H9 (cell line): ENCODE data around the gene SLC8B1. TPM values are rescaled to one million over a fixed set of nuclear protein-coding genes. Genes with fewer than 3 reads are reported as not detected.
A peak's percentile ranks its signal among the peaks of the same experiment; 100 is the strongest.

Source experiments
- DNase-seq: peaks from one replicate; pipeline ENCODE4 v3.0.0-alpha.2; 2017
- H2AFZ ChIP-seq: one replicate; pipeline ENCODE4 v1.6.1; 2013; ENCODE audit warnings: mild to moderate bottlenecking, low read length, control low read depth, moderate library complexity
- H2AK5ac ChIP-seq: 2 replicates; pipeline ENCODE4 v1.6.1; 2013; ENCODE audit warnings: low read length, control low read depth, mixed read lengths; ENCODE audit not compliant: insufficient read length
- H2BK120ac ChIP-seq: one replicate; pipeline ENCODE4 v1.6.1; 2013; ENCODE audit warnings: low read depth, mild to moderate bottlenecking, low read length, control low read depth, inconsistent platforms; ENCODE audit not compliant: poor library complexity, severe bottlenecking
- H2BK12ac ChIP-seq: 2 replicates; pipeline ENCODE4 v1.6.1; 2013; ENCODE audit warnings: low read length, control low read depth, mixed read lengths, low read depth; ENCODE audit not compliant: insufficient read length
- H2BK15ac ChIP-seq: 2 replicates; pipeline ENCODE4 v1.6.1; 2013; ENCODE audit warnings: low read depth, low read length, control low read depth
- H2BK20ac ChIP-seq: one replicate; pipeline ENCODE4 v1.6.1; 2013; ENCODE audit warnings: low read depth, mild to moderate bottlenecking, low read length, control low read depth, inconsistent platforms; ENCODE audit not compliant: poor library complexity, severe bottlenecking
- H2BK5ac ChIP-seq: 2 replicates; pipeline ENCODE4 v1.6.1; 2013; ENCODE audit warnings: low read length, control low read depth, mixed read lengths; ENCODE audit not compliant: insufficient read length
- H3K14ac ChIP-seq: 2 replicates; pipeline ENCODE4 v1.6.1; 2013; ENCODE audit warnings: low read length, control low read depth; ENCODE audit not compliant: insufficient read depth
- H3K18ac ChIP-seq: 2 replicates; pipeline ENCODE4 v1.6.1; 2013; ENCODE audit warnings: low read depth, mild to moderate bottlenecking, mixed read lengths, low read length, control low read depth; ENCODE audit not compliant: insufficient read length
- H3K23ac ChIP-seq: 2 replicates; pipeline ENCODE4 v1.6.1; 2013; ENCODE audit warnings: low read length, control low read depth, mixed read lengths, low read depth; ENCODE audit not compliant: insufficient read length
- H3K23me2 ChIP-seq: 2 replicates; pipeline ENCODE4 v1.6.1; 2013; ENCODE audit warnings: low read depth, mild to moderate bottlenecking, mixed read lengths, low read length, control low read depth; ENCODE audit not compliant: insufficient read length, poor library complexity, severe bottlenecking
- H3K27ac ChIP-seq: 2 replicates; pipeline ENCODE4 v1.5.1; 2013; ENCODE audit warnings: low read length, control low read depth, mixed read lengths, low read depth; ENCODE audit not compliant: insufficient read length
- H3K27me3 ChIP-seq: 2 replicates; pipeline ENCODE4 v1.6.1; 2013; ENCODE audit warnings: low read length, control low read depth, inconsistent platforms; ENCODE audit not compliant: insufficient read depth
- H3K4ac ChIP-seq: 2 replicates; pipeline ENCODE4 v1.6.1; 2013; ENCODE audit warnings: low read depth, mild to moderate bottlenecking, control low read depth, inconsistent platforms, low read length, moderate library complexity
- H3K4me1 ChIP-seq: 2 replicates; pipeline ENCODE4 v1.6.1; 2013; ENCODE audit warnings: low read length, control low read depth, inconsistent platforms; ENCODE audit not compliant: insufficient read depth
- H3K4me2 ChIP-seq: 2 replicates; pipeline ENCODE4 v1.6.1; 2013; ENCODE audit warnings: low read length, control low read depth, mixed read lengths; ENCODE audit not compliant: insufficient read length, insufficient read depth
- H3K56ac ChIP-seq: 2 replicates; pipeline ENCODE4 v1.6.1; 2013; ENCODE audit warnings: low read depth, mild to moderate bottlenecking, mixed read lengths, low read length, control low read depth; ENCODE audit not compliant: insufficient read length
- H3K79me1 ChIP-seq: 2 replicates; pipeline ENCODE4 v1.6.1; 2013; ENCODE audit warnings: low read depth, mild to moderate bottlenecking, moderate library complexity, low read length, control low read depth, inconsistent platforms; ENCODE audit not compliant: insufficient read depth, poor library complexity, severe bottlenecking
- H3K79me2 ChIP-seq: 2 replicates; pipeline ENCODE4 v1.6.1; 2013; ENCODE audit warnings: low read length, control low read depth, inconsistent platforms; ENCODE audit not compliant: insufficient read depth
- H3K9ac ChIP-seq: 2 replicates; pipeline ENCODE4 v1.6.1; 2013; ENCODE audit warnings: low read length, control low read depth, mixed read lengths; ENCODE audit not compliant: insufficient read length; ENCODE audit errors: extremely low read depth
- H3K9me3 ChIP-seq: one replicate; pipeline ENCODE4 v1.6.1; 2013; ENCODE audit warnings: low read depth, low read length, inconsistent platforms; ENCODE audit not compliant: control insufficient read depth
- H3T11ph ChIP-seq: one replicate; pipeline ENCODE4 v1.6.1; 2013; ENCODE audit warnings: mild to moderate bottlenecking, low read length, control low read depth, inconsistent platforms
- H4K20me1 ChIP-seq: one replicate; pipeline ENCODE4 v1.6.1; 2013; ENCODE audit not compliant: control insufficient read depth, insufficient read length, insufficient read depth
- H4K5ac ChIP-seq: 2 replicates; pipeline ENCODE4 v1.6.1; 2013; ENCODE audit warnings: low read depth, mild to moderate bottlenecking, mixed read lengths, low read length, control low read depth; ENCODE audit not compliant: insufficient read length
- H4K8ac ChIP-seq: replicated peaks from 2 replicates; pipeline ENCODE4 v1.6.1; 2013; ENCODE audit warnings: low read length, control low read depth, mixed read lengths, low read depth; ENCODE audit not compliant: insufficient read length
- H4K91ac ChIP-seq: 2 replicates; pipeline ENCODE4 v1.6.1; 2013; ENCODE audit warnings: low read depth, mild to moderate bottlenecking, moderate library complexity, mixed read lengths, low read length, control low read depth; ENCODE audit not compliant: insufficient read length
- H3K27ac Mint-ChIP-seq, 3 experiments: 2 replicates in 2 of 3; 3 replicates in 1 of 3; pipeline ENCODE4 v1.8.0; 2020 to 2021; ENCODE audit warnings: mixed read lengths in 3 of 3, mild to moderate bottlenecking in 1 of 3, moderate library complexity in 1 of 3
- H3K27me3 Mint-ChIP-seq: 2 replicates; pipeline ENCODE4 v1.8.0; 2021; ENCODE audit warnings: low read depth, mild to moderate bottlenecking, moderate library complexity, mixed read lengths
- H3K36me3 Mint-ChIP-seq, 3 experiments: 2 replicates in 2 of 3; 3 replicates in 1 of 3; pipeline ENCODE4 v1.8.0; 2020 to 2021; ENCODE audit warnings: low read depth in 3 of 3, mixed read lengths in 3 of 3; ENCODE audit not compliant: insufficient read depth in 1 of 3
- H3K4me1 Mint-ChIP-seq, 2 experiments: 2 replicates each; pipeline ENCODE4 v1.8.0; 2020; ENCODE audit warnings: mixed read lengths in 2 of 2
- H3K4me3 Mint-ChIP-seq, 2 experiments: 2 replicates in 1 of 2; 3 replicates in 1 of 2; pipeline ENCODE4 v1.8.0; 2020 to 2021; ENCODE audit warnings: mild to moderate bottlenecking in 2 of 2, mixed read lengths in 2 of 2, moderate library complexity in 1 of 2
- H3K9me3 Mint-ChIP-seq, 2 experiments: 2 replicates in 1 of 2; 3 replicates in 1 of 2; pipeline ENCODE4 v1.8.0; 2020; ENCODE audit warnings: mild to moderate bottlenecking in 2 of 2, mixed read lengths in 2 of 2, moderate library complexity in 1 of 2
- WGBS: extraction: QIAGEN DNeasy Blood & Tissue Kit; methylation state at CpG from one replicate; pipeline ENCODE4 v1.1.7; 2013; ENCODE audit warnings: missing lambda C conversion rate, low lambda C conversion rate, mixed read lengths; ENCODE audit not compliant: insufficient read length; ENCODE audit errors: extremely low coverage; 5-methylcytosine and 5-hydroxymethylcytosine counted together
- total RNA-seq: library from RNA; stranded (reverse); gene quantifications from 2 replicates; pipeline ENCODE4 v1.2.1, GENCODE V29; 2021
- TF ChIP-seq, protein P1 (sequence below): fragments of 200-600 bp; sonication (generic); conservative IDR thresholded peaks from 3 replicates; pipeline ENCODE4 v1.8.0; 2021; ENCODE audit warnings: antibody characterized with exemption, mild to moderate bottlenecking

The SLC8B1 gene
- total RNA-seq, 1 experiment from 2014 or later = 10.4 TPM

DNA sequence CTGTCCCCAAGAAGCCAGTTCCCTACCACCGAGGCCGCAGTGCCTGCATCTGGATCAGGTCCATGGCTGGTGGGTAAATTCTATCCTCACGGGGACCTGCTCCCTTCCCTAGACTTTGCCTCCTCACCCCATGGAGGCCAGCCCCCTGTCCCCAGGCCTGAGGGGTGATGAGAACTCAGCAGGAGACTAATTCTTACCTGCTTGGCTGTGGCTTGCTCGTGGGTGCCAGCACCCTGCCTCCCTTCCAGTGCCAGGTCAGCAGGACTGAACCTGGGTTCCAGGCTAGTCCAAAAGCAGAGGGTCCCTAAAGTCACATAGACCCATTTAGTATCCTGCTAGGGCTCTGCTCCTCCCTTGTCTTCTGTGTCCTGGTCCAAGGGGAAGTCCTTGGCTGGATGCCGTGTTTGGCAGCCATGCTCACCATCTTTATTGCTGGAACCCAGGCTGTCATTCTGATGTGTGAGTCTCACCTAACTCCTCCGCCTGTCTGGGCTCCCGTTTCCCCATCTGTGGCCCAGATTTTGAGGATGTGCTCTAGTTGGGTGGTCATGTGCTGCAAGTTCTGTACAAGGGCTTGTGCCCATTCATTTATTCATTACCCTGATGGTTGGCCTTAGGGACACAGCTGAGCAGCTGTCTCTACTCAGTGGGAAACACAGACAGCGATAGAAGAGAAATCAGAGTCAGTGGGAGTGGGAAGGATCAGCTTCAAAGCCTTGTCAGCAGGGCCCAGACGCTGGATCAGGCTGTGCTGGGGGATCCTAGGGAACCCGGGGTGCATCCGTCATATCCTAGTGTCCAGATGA is 24.4 kb upstream of the SLC8B1 start:
- H2AK5ac ChIP-seq = no peak overlapping the region
- H3K4ac ChIP-seq = no peak overlapping the region
- TF ChIP-seq, protein P1, sequence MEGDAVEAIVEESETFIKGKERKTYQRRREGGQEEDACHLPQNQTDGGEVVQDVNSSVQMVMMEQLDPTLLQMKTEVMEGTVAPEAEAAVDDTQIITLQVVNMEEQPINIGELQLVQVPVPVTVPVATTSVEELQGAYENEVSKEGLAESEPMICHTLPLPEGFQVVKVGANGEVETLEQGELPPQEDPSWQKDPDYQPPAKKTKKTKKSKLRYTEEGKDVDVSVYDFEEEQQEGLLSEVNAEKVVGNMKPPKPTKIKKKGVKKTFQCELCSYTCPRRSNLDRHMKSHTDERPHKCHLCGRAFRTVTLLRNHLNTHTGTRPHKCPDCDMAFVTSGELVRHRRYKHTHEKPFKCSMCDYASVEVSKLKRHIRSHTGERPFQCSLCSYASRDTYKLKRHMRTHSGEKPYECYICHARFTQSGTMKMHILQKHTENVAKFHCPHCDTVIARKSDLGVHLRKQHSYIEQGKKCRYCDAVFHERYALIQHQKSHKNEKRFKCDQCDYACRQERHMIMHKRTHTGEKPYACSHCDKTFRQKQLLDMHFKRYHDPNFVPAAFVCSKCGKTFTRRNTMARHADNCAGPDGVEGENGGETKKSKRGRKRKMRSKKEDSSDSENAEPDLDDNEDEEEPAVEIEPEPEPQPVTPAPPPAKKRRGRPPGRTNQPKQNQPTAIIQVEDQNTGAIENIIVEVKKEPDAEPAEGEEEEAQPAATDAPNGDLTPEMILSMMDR = no peak
- peak overlapping the region; percentile 79 to 90 for H3K4me3 Mint-ChIP-seq
- H2BK12ac ChIP-seq = no peak overlapping the region
- H2AFZ ChIP-seq = no peak overlapping the region
- no peaks in the 10 kb centered on the region for H4K20me1 ChIP-seq
- H2BK20ac ChIP-seq = no peak overlapping the region
- no peak overlapping the region for H3K18ac ChIP-seq
- no peaks in the 10 kb centered on the region for H3K27me3 ChIP-seq
- peaks cover 5% of the 10 kb centered on the region; the same call in 1 of the 2 replicates for H3K4me1 ChIP-seq
- H3K9me3 ChIP-seq = no peaks in the 10 kb centered on the region
- H3K9me3 Mint-ChIP-seq = no peaks in the 10 kb centered on the region; a peak in 1 of 5 replicates
- H3K4me2 ChIP-seq = peak overlapping the region; percentile 46
- whole genome bisulfite sequencing = no CpG with 5 or more reads among the region's 11 CpGs
- peaks cover 7% of the 10 kb centered on the region for H3K23me2 ChIP-seq
- no peak overlapping the region for H4K91ac ChIP-seq
- no peak overlapping the region for H3K14ac ChIP-seq
- peak overlapping the region in 2 of 3 experiments; percentile 28 to 70; a peak in 2 of 7 replicates for H3K27ac Mint-ChIP-seq
- H3K79me2 ChIP-seq = no peaks in the 10 kb centered on the region
- no peak overlapping the region for H4K8ac ChIP-seq
- no peak overlapping the region for H2BK5ac ChIP-seq
- peaks cover 4 to 9% (median 7%) of the 10 kb centered on the region in 3 experiments; a peak in 5 of 7 replicates for H3K36me3 Mint-ChIP-seq
- no peak overlapping the region for H2BK15ac ChIP-seq
- H3K23ac ChIP-seq = no peak overlapping the region
- no peak overlapping the region for H3T11ph ChIP-seq
- no peaks in the 10 kb centered on the region for H3K27me3 Mint-ChIP-seq
- no peak for DNase-seq
- no peak overlapping the region for H3K27ac ChIP-seq
- peak overlapping the region; percentile 61 for H3K9ac ChIP-seq
- H3K79me1 ChIP-seq = peaks cover 6% of the 10 kb centered on the region
- H2BK120ac ChIP-seq = no peak overlapping the region
- no peak overlapping the region for H4K5ac ChIP-seq
- H3K56ac ChIP-seq = no peak overlapping the region
- H3K4me1 Mint-ChIP-seq = peaks cover 10 to 18% of the 10 kb centered on the region in 2 experiments
